Breast epithelium (tissue), 3 donors: ENCODE data around the gene EXOC3L1.

Source experiments
- CTCF ChIP-seq, 3 donors: fragments of 450-650 bp; IDR thresholded peaks; one replicate each; pipeline ENCODE4 v1.5.1; 2016 to 2017; ENCODE audit warnings: antibody characterized with exemption in 3 of 3, mild to moderate bottlenecking in 3 of 3, moderate library complexity in 3 of 3
- POLR2A ChIP-seq: fragments of 450-650 bp; IDR thresholded peaks from one replicate; pipeline ENCODE4 v1.6.1; 2016; ENCODE audit warnings: antibody characterized with exemption, mild to moderate bottlenecking, moderate library complexity
- POLR2AphosphoS5 ChIP-seq, 3 donors: sonication (generic); formaldehyde crosslinking; IDR thresholded peaks; one replicate each; pipeline ENCODE4 v1.6.1; 2017; ENCODE audit warnings: antibody characterized with exemption in 3 of 3

DNA sequence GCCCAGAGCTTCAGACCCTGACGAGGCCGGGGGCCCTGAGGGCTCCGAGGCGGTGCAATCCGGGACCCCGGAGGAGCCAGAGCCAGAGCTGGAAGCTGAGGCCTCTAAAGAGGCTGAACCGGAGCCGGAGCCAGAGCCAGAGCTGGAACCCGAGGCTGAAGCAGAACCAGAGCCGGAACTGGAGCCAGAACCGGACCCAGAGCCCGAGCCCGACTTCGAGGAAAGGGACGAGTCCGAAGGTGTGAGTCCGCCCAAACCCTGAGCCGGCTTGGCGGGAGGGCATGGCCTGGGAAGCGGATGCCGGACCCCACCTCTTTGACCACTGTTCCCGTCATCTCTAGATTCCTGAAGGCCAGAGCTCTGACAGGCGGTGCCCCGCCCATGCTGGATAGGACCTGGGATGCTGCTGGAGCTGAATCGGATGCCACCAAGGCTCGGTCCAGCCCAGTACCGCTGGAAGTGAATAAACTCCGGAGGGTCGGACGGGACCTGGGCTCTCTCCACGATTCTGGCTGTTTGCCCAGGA, 15.2 kb downstream of the EXOC3L1 start:
- no peak for TF ChIP-seq CTCF (IDR thresholded peaks at IDR 0.05)
- TF ChIP-seq POLR2A, result no peak
- no peak for TF ChIP-seq POLR2AphosphoS5 (IDR thresholded peaks at IDR 0.05)
